GM06990 (cell line): ENCODE results near the gene MYBPH.

Experiments used
- DNase-seq: peaks from one replicate; pipeline ENCODE4 v3.0.0-alpha.2; 2011; ENCODE audit not compliant: insufficient read length; ENCODE audit errors: extremely low read depth
- H3K27me3 ChIP-seq: replicated peaks from 2 replicates; pipeline ENCODE4 v1.6.0; 2011; ENCODE audit warnings: low read length; ENCODE audit not compliant: control insufficient read depth, insufficient read depth
- H3K36me3 ChIP-seq: 2 replicates; pipeline ENCODE4 v1.5.1; 2011; ENCODE audit warnings: low read length; ENCODE audit not compliant: control insufficient read depth, insufficient read depth
- H3K4me3 ChIP-seq: replicated peaks from 2 replicates; pipeline ENCODE4 v1.5.1; 2011; ENCODE audit warnings: low read depth, mild to moderate bottlenecking, control low read depth, low read length
- TF ChIP-seq, protein P1 (sequence below): IDR thresholded peaks from 2 replicates; pipeline ENCODE4 v1.5.1; 2011; ENCODE audit warnings: low read length, control low read depth, mild to moderate bottlenecking, inconsistent platforms; ENCODE audit not compliant: insufficient read depth, poor library complexity, severe bottlenecking

The MYBPH gene

DNA sequence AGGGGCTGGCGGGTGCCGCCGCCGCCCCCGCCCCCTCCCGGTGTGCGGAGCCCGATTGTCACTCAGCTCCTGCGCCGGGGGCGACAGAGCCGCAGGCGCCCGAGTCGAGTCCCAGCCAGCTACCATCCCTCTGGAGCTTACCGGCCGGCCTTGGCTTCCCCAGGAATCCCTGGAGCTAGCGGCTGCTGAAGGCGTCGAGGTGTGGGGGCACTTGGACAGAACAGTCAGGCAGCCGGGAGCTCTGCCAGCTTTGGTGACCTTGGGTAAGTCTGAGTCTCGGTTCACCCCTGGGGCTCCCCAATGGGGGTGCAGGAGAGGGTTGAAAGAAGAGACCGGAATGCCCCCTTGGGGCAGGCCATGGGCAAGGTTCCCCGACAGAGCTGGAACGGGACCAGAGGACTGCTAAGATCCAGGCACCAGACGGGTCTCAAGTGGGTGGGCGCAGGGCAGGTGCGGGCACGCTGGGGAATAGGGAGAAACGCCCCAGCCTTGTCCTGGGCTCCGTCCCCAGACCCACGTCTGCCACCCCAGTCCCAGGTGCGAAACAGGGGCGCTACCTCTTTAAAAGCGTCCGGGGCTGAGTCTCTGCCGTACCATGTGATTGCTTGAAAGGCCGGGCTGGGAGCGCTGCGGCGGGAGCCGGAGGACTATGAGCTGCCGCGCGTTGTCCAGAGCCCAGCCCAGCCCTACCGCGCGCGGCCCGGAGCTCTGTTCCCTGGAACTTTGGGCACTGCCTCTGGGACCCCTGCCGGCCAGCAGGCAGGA is 47.8 kb downstream of the MYBPH start, which contains the start of gene ADORA1:
Gene ADORA1, plus strand, starts transcription at position 61 of the 765 bp plus-strand sequence. CDS start 1,116 bp downstream, outside the sequence.
- H3K36me3 ChIP-seq, result no peaks in the 10 kb centered on the region
- no peak for DNase-seq
- TF ChIP-seq, protein P1, sequence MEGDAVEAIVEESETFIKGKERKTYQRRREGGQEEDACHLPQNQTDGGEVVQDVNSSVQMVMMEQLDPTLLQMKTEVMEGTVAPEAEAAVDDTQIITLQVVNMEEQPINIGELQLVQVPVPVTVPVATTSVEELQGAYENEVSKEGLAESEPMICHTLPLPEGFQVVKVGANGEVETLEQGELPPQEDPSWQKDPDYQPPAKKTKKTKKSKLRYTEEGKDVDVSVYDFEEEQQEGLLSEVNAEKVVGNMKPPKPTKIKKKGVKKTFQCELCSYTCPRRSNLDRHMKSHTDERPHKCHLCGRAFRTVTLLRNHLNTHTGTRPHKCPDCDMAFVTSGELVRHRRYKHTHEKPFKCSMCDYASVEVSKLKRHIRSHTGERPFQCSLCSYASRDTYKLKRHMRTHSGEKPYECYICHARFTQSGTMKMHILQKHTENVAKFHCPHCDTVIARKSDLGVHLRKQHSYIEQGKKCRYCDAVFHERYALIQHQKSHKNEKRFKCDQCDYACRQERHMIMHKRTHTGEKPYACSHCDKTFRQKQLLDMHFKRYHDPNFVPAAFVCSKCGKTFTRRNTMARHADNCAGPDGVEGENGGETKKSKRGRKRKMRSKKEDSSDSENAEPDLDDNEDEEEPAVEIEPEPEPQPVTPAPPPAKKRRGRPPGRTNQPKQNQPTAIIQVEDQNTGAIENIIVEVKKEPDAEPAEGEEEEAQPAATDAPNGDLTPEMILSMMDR, result no peak
- H3K4me3 ChIP-seq, result no peak within 1 kb of the TSS
- peaks cover 8% of the 10 kb centered on the region for H3K27me3 ChIP-seq

DNA sequence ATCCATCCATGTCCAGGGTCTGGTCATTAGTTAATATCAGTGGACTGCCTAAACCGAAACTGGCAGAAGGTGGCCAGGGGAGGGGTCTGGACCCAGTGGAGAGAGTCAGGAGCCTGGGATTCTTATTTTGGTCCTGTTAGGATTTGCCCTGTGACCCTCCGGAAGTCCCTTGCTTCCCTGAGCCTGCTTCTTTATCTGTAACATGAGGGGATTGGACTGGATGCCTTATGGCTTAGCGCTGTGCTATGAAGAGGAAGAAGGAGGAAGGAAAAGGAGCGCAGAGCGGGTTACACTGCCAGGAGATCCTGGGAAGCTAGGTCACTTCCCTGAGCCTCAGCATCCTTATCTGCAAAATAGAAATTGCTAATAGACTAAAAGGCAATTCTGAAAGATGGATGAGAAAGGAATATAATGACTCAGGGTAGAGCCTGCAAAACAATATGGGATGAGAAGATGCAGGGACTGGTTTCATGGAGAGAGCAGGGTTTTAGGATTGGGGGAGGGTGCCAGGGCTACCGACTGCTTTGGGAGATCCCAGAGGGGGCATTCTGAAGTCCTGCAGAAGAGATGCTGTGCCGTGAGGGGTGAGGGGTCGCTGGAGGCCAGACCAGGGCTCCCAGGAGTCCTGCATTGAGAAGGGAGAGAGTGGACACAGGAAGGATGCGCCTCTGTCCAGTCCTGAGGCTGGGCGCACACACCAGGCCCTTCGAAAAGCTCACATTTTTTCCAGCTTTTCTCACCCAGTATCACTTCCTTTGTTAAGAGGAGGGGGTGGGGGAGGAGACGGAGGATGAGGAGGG is 48.6 kb downstream of the MYBPH start:
- TF ChIP-seq, protein P1, result no peak
- peaks cover 8% of the 10 kb centered on the region for H3K27me3 ChIP-seq
- no peak for DNase-seq
- no peak overlapping the region for H3K4me3 ChIP-seq
- no peaks in the 10 kb centered on the region for H3K36me3 ChIP-seq

DNA sequence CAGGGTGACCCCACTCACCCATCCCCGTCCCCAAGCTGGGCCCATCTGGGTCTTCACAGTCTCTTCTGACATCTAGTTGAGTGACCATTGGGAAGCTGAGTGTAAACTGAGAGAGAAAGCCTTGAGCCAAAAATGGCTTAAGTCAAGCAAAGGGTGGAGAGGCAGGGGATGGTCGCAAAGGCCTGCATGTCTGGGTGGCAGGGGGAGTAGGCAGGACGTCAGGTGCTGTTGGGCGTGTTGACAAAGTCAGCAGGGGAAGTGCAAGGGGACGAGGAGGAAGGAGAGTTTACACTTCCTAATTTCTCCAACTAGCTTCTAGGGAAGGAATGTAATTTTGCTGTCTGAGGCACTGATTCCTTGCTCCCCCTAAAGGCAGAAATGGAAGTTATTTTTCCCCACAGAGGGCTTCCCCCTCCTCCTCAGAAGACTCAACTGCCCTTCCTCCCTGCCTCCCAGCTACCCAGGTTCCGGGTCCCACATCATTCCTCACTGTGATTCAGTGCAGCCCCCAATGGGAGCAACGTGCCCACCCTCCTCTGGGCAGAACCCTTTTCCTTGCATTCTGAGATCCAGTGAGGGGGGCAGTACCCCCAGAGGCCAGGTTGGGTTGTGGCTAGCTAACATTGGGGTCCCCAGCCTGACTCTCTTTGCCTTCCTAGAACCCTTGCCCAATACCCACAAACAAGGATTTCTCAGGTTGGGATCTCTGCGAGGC is 49.3 kb downstream of the MYBPH start:
- DNase-seq, result no peak
- Histone ChIP-seq H3K36me3 (no peaks in the 10 kb centered on the region), H3K27me3 (peaks cover 8% of the 10 kb centered on the region), H3K4me3 (no peak overlapping the region)
- TF ChIP-seq, protein P1, result peak; percentile 36

DNA sequence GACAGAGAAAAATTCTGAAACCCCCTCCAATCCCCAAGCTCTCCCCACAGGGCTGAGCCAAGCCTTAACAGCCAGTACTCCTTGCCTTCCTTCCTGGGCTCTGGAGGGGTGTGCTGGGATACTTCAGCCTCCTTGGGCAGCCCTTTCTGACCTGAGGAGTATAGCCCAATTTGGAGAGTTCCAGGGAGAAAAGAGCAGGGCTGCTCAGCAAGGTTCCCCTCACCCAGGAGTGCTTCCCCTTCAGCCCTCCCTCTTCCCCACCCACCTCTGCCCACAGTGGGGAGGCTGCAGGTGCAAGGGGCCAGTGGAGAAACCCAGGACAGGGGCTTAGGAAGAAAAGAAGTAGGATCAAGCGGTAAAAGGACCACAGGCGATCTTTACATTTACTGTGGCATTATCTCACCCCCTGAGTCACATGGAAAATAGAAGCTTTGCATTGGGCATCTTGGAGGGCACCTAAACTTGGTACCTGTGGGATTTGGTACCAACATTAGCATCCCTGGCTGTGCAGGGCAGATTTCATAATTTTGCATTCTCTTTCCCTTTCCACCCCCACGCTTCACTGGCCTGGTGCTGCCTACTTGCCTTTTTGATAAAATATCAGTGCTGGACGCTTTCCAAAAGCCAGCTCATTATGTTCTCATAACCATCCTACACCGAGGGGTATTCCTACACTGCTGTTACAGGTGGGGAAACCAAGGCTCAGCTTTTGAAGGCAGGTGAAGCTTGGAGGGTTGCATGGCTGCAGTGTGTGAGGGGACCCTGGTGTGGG is 50.9 kb downstream of the MYBPH start:
- Histone ChIP-seq H3K36me3 (no peaks in the 10 kb centered on the region), H3K27me3 (peaks cover 7% of the 10 kb centered on the region), H3K4me3 (no peak overlapping the region)
- no peak for DNase-seq
- TF ChIP-seq, protein P1, result no peak

DNA sequence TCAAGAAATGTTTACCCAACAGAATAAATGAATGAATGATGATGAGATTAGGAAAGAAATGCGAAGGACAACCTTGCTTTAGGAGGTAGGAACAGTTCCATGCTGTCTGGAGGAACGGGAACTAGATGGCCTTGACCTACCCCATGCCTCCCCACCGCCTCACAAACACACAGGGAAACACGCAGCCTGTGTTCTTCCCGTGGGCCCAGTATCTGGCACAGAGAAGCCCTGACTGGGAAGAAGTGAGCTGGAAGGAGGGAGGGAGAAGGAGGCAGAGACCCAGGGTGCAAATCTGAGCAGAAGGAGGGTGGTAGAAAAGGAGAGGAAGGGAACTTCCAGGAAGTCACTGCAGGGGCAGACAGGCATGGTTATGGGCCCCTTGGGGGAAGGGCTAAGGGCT is 51.6 kb downstream of the MYBPH start:
- TF ChIP-seq, protein P1, result no peak
- DNase-seq, result no peak
- H3K36me3 ChIP-seq, result no peaks in the 10 kb centered on the region
- H3K4me3 ChIP-seq, result no peak overlapping the region
- peaks cover 6% of the 10 kb centered on the region for H3K27me3 ChIP-seq
